HG02571 (cell line): ENCODE results near the gene ENTPD8.

ENCODE experiments used
- ATAC-seq: cut with Tn5 transposase; IDR thresholded peaks from one replicate; pipeline ENCODE4 v1.9.1; 2021; ENCODE audit warnings: mild to moderate bottlenecking, moderate library complexity; ENCODE audit not compliant: unreplicated experiment

The ENTPD8 gene, protein sequence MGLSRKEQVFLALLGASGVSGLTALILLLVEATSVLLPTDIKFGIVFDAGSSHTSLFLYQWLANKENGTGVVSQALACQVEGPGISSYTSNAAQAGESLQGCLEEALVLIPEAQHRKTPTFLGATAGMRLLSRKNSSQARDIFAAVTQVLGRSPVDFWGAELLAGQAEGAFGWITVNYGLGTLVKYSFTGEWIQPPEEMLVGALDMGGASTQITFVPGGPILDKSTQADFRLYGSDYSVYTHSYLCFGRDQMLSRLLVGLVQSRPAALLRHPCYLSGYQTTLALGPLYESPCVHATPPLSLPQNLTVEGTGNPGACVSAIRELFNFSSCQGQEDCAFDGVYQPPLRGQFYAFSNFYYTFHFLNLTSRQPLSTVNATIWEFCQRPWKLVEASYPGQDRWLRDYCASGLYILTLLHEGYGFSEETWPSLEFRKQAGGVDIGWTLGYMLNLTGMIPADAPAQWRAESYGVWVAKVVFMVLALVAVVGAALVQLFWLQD

DNA sequence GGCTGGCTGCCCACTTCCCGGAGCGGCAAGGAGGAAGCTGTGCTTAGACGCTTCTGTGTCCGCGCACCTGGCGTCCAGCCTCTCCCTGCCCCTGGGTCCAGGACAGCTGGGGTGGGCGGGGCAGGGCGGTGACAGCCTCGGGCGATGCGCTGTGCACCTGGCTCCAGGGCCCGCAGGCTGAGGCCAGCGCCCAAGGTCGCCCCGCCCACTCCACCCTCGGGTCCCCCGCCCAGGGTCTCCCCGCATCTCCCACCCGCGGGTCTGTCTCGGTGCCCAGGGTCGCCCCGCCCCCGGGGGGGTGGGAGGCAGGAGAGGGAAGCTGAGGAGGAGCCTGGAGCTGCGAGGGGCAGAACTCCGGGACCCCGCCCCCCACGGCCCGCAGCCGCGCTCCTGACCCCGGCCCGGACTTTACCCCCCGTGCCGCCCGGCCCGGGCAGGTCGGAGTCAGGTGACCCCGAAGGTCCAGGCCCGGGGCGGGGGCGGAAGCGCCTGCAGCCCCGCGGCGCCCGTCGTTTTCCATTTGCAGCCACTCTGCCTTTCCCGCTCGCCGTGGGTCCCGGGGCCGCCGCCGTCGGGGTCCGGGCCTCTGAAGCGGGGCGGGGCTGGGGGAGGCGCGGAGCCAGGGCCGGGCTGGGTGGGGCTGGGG is at the start of gene ENTPD8:
ENTPD8 (minus strand) TSS at position 69 of the 646 bp plus-strand sequence. CDS start 3,072 bp downstream, outside the sequence.
- ATAC-seq, result no peak

DNA sequence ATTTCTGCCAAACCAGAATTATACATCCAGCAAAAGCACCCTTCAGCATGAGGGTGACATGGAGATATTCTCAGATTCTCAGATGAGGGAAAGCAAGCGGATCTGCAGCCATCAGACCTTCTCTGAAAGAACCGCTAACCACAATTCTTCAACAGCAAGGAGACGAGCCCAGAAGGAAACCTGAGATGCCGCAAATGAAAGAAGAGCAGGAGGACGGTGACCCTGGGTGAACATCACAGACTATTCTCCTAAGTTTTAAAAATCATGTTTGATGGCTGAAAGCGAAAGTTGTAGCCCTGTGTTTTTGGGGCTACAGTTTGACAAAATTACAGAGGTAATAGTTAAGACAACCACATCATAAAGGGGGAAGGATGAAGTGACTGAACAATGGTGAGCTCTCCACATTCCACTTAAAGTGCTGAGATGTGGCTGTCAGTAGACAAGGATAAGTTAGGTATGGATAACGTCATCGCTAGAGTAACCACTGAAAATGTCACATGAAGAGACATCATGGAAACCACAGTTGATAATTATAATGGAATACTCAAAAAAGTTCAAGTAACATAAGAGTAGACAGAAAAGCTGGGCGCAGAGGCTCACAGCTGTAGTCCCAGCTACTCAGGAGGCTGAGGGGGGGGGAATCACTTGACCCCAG is 49.5 kb upstream of the ENTPD8 start:
- no peak for ATAC-seq

DNA sequence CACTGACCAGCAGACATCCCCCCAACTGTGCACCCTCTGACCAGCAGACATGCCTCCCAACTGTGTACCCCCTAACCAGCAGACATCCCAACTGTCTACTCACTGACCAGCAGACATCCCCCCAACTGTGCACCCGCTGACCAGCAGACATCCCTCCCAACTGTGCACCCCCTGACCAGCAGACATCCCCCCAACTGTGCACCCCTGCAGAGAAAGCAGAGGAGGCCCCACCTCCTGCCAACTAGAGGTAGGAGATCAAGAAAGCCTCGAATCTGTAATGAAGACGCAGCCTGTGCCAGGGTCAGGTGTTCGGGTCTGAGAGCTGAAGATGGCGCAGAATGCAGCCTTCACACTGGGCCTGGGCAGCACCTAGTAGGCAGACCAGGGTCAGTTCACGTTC is 47.7 kb upstream of the ENTPD8 start:
- ATAC-seq, result no peak

DNA sequence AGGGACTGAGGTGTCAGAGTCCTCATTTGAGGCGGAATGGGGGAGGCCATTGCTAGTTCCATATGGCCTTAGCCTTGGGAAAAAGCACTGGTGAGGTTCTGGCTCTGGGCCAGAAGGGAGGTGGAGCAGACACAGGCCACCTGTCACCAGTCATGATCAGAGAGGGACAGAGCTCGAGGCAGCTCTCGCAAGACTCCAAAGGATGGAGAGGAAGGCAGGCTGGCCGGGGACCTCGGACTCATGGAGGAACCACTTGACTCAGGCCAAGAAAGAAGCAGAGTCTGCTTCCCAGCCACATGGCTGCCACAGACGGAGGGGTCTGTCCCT is 47.1 kb upstream of the ENTPD8 start:
- ATAC-seq, result no peak

DNA sequence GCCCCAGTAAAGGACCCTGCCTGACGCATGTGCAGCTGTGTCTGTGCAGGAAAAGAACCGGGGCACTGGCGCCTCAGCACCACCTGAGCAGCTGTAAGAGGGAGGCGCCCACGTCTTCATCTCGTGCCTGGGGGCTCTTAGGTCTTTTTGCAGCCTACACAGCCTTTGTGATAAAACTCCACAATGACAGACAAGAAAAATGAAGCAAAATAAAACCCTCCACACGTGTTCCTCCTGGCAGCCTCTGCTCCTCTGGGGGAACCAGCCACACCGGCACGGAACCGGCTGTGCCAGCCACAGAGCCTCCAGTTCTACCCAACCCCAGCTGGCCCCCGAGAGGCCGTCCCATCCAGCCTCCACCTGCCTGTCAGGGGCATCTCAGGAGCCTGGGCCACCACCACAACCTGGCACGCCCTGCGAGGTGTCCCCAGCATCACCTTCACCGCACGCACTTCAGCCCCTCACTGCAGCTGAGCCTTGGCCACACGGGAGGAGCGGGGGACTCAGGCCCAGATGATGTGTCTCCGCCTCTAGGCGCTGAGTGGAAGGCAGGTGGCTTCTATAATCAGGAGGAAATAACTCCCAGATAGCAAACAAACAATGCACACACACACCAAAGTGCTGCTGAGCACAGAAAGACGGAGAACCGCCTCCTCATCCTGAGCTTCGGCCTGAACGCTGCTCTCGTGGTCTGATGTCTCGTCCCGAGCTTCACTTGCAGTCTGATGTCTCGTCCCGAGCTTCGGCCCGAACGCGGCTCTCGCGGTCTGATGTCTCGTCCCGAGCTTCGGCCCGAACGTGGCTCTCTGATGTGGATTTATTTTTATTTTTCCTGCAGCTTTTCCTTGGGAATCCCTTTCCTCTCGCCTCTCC is 46.5 kb upstream of the ENTPD8 start:
- ATAC-seq, result no peak

DNA sequence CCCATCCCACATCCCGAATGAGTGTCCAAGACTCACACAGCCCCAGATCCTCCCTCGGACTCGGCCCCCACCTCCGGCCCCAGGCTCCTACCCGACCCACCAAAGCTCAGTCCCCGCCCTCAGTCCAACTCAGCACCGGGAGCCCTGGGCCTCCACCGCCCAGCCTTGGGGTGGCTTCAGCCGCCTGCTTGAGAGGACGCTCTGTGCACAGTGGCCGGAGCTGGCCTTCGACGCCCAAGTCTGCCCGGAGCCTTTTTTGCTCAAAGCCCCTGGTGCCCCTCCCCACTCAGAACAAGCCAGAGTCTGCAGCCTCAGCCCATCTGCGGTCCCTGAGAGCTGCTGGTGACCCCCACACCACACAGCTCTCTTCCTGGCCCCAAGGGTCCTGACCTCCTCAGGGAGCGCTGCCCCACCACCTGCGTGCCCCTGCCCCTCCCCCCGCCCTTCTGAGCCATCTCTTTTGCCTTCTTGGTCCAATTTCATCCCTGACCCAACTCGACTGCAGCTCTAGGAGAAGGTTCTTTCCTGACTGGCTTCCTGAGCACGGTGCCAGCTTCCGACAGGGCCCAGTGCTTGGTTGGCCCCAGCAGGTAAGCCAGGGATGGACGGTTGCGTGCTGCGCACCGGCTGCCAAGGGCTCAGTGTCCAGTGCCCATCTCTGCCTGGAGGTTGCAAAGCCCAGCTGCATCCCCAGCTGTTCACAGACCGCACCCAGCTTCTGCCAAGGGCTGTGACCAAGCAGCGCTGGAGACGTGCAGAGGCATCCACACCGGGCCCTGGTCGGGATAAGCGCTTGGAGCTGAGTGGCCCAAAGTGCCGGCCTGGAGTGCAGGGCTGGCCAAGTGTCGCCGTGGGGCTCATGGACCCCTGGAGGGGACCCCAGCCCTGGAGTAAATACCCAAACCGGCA is 45.6 kb upstream of the ENTPD8 start:
- no peak for ATAC-seq

DNA sequence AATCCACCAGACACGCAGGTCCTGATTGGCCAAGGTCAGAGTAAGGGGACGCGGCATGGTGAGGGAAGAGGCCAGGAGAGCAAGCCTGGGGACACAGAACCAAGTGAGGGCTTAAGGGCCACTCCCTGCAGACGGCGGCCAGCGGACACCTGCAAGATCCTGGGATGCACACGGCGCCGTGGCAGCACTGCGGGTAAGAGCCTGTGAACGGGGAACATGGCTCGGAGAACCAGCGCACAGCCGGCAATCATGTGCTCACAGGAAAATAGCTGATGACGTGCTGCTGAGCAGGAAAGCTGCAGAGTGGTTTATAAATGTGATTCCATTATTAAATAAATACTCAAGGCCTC is 45.0 kb upstream of the ENTPD8 start:
- ATAC-seq, result no peak

DNA sequence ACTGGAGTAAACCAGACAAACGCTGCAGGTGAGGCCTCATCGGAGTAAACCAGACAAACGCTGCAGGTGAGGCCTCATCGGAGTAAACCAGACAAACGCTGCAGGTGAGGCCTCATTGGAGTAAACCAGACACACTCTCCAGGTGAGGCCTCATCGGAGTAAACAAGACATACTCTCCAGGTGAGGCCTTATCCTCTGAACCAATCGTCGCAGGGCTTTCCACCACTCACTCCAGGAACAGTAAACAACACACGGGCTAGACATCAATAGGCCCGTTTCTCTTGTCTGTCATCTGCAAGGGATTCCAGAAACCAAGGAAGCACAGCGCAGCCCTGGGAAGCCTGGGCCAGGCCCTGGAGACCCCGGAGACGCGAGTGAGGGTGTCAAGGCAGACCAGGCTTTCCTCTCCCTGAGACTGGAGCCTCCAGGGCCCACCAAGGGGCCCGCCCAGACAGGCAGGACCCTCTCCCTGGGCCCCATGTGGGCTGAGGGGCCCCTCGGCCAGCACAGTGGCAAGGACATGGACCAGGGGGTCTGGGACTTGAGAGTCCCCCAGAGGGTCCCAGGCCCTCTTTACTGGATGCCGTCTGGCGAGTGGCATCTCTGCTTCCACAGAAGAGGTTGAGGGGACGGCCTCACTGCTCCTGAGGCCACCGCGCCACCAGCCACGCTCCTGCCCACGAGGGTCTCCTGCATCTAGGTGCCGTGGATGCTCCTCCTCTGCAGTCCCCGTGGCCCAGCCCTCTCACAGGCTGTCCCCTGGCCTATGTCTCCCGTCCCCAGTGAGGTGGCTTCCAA is 44.4 kb upstream of the ENTPD8 start:
- ATAC-seq, result no peak

DNA sequence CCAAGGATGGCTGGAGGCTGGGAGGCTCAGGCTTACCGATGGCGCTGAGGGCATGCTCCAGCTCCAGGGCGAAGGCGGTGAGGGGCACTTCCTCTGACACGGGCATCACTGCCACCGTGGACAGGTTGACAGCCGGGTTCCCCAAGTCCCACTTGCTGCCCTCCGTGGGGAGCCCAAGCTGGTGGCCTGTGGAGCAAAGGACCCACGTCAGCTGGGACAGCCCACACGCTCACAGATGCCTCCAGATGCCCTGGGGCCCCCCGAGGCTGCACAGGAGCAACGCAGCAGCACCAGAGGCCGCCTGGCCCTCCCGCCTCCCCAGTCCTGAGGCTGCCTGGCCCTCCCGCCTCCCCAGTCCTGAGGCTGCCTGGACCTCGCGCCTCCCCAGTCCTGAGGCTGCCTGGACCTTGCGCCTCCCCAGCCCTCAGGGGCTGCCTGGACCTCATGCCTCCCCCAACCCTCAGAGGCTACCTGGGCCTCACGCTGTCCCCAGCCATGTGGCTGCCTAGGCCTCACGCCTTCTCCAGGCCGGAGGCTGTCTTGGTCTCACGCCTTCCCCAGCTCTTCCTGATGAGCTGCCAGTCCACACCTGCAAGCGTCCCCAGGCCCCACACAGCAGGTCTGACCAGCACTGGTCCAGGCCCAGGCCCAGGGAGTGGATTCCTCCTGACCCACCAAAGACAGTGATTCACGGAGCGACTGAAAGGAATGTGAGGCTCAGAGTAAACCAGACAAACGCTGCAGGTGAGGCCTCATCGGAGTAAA is 43.6 kb upstream of the ENTPD8 start:
- no peak for ATAC-seq

DNA sequence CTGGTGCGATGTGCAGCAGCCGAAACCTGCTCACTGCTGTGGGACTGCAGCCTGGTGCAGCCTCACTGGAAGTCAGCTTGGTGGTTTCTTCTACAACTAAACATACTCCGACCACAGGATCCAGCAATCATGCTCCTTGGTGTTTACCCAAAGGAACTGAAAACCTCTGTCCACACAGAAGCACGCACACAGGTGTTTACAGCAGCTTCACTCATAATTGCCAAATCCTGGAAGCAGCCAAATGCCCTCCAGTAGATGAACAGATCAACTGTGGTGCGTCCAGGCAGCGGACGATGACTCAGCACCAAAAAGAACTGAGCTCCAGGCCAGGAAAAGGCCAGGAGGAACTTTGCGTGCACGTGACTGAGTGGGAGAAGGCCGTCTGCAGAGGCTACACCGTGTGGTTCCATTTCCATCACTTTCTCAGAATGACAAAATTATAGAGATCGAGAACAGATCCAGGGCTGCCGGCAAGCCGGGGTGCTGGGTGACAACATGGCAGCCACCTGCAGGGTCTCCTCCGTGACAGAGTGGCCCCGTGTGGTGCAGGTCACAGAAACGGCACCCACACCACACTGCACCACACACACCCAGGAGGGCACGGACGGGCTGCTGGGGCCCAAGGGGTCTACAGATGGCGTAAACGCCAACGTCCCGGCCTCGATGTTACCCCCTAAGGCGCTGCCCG is 41.1 kb upstream of the ENTPD8 start:
- no peak for ATAC-seq

DNA sequence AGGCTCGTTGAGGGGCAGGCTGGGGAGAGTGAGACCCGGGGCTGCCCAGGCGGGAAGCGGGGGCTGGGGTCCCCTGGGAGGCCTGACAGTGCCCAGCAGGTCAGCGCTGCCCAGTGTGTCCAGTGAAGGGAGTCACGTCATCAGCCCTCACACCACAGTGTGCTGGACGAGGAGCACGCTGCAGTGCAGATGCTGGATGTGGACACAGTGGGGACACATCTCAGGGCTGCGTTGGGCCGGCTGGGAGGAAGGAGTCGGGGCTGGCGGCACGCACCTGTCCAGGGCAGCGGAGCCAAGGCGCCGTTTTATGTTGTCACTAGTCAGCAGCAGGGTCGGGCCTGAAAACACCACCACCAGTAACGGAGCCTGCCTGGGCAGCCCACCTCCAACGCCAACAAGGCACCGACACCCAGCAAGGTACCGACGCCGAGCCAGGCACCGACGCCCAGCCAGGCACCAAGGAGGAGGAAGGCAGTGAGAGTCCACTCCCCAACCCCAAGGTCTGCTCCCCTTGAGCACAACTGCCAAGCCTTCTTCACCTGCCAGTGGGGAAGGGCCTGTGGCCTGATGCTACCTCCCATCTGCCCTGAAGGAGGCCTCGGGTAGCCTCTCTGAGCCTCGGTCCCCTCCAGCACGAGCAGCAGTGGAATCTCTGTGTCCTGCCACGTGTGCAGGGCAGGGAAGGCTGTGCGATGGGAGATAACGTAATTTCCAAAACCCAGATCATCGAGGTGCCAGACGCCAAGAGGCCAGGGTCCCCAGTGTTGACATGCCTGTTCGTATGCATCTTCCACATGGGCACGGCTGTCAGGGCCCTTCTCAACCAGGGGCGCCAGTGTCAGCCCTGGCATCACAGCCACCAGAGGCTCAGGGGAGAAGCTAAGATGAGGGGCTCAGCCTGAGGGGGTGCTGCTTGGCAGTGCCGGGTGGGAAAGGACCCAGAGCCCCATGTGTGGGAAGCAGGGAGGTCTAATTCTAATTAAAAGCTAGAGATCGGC is 39.8 kb upstream of the ENTPD8 start:
- ATAC-seq, result no peak

DNA sequence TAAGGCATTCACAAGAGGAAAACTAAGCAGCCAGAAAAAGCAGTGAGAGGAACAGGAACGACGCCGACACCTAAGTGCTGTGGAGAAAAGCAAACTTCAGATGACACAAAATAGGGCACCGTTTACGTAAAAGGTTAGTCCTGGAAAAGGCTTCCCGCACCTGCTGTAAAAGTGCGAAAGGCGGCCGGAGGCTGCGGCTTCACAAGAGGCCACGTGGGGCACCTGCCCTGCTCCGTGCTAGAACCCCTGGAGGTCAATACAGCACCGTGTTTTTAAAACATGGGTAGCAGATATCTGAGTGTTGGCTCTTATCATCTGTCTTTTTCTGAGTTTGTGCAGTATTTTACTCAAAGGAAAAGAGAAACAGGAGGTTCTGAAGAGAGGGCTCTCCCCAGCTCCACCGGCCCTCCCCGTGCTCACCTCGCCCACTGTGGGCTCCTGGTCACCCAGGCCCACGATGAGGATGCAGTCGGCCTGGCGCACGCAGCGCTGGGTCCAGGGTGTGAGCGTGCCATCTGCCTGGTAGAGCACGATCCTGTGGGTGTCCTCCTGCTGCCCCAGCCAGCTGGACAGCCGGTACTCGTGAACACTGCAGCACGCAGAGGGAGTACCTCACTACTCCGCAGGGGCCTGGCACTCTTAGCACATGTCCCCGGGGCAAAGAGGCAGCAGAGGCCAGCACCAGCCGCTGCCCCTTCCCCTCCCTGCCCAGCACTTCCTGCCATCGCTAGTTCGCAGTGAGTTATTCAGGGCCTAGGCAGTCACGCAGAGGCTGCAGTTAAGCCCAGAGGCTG is 38.9 kb upstream of the ENTPD8 start:
- no peak for ATAC-seq

DNA sequence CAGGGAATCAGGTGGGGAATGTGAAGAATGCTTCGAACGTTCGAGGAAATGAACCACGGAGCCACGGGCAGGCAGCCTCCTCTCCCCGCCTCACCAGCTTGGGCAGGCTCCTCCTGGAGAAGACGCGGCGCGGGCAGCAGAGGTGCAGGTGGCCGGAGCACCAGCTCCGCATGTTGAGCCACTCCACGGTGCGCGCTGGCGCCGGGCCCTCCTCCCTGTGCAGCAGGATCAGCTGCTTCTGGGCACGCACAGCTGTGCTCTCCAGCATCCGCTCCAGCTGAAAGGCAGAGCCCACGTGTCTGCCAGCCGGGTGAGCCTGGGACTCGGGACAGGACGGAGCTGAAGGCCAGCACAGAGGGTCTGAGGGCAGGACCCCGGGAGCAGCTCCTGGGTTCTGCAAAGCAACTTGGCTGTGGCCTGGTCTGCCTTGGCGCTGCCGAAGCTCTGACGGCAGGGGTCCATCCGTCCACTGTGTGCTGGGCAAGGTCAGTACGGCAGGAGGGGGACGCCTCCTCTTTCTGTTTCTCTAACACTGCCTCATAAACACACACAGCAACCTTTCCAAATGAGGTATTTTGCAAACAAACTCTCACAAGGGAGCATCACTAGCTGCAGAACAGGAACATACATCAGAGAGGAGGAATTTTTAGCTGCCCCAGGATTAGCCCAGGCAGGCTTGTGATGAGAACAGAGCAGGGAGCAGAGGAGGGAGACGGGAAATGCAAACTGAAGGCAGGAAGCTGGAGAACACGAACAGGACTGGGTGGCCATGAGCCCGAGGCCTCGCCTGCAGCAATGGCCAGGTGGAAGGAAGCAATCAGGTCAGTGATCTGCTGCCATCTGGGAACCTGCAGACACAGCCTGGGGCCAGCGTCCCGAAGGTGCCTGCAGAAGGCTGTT is 38.1 kb upstream of the ENTPD8 start:
- no peak for ATAC-seq

DNA sequence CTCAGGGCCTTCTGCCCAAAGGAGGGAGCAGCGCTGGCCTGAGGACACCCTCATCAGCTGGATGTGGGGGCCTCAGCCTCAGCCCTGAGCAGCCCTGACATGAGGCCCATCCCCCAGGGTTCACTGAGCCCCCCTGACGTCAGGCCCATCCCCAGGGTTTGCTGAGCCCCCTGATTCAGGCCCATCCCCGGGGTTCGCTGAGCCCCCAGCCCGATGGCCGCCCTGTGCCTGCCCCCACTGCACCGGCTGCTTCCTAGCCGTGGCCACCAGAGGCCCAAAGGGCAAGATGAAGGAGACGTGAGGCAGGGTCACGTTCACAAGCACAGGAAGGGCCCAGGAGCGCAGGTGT is 37.4 kb upstream of the ENTPD8 start:
- no peak for ATAC-seq
